Fibroblast of lung (primary cell): Measurements from ENCODE around the gene VAMP2. TPM values are rescaled to one million over a fixed set of nuclear protein-coding genes. Genes with fewer than 3 reads are reported as not detected.

Source experiments
- DNase-seq, 2 donors: peaks; one replicate each; pipeline versions ENCODE4 v3.0.0 to v3.0.0-alpha.2; 2010; ENCODE audit warnings: low read depth in 2 of 2
- H2AFZ ChIP-seq: 2 replicates; pipeline ENCODE4 v1.5.1; 2012; ENCODE audit warnings: low read length, control low read depth, inconsistent platforms
- H3K27ac ChIP-seq: 2 replicates; pipeline ENCODE4 v1.5.1; 2011; ENCODE audit warnings: low read length, control low read depth; ENCODE audit not compliant: insufficient read depth
- H3K27me3 ChIP-seq: 2 replicates; pipeline ENCODE4 v1.5.1; 2011; ENCODE audit warnings: mild to moderate bottlenecking, low read length; ENCODE audit not compliant: control insufficient read depth, insufficient read depth
- H3K36me3 ChIP-seq: 2 replicates; pipeline ENCODE4 v1.5.1; 2011; ENCODE audit warnings: low read length; ENCODE audit not compliant: control insufficient read depth, insufficient read depth
- H3K4me1 ChIP-seq: 2 replicates; pipeline ENCODE4 v1.5.1; 2011; ENCODE audit warnings: low read length; ENCODE audit not compliant: control insufficient read depth, insufficient read depth; ENCODE audit errors: extremely low read depth
- H3K4me2 ChIP-seq: 2 replicates; pipeline ENCODE4 v1.5.1; 2011; ENCODE audit warnings: low read length, control low read depth; ENCODE audit not compliant: insufficient read depth; ENCODE audit errors: extremely low read depth
- H3K4me3 ChIP-seq, 4 experiments: fragments of 200-600 bp in 1 of 4; sonication (generic) in 1 of 4; replicated peaks in 1 of 4; 2 replicates each; pipeline ENCODE4 v1.5.1; 2011 to 2016; ENCODE audit warnings: low read length in 4 of 4, low read depth in 3 of 4, mild to moderate bottlenecking in 3 of 4, control low read depth in 2 of 4, inconsistent platforms in 1 of 4, mixed read lengths in 1 of 4; ENCODE audit not compliant: insufficient read depth in 1 of 4; ENCODE audit errors: control extremely low read depth in 1 of 4
- H3K79me2 ChIP-seq: 2 replicates; pipeline ENCODE4 v1.5.1; 2012; ENCODE audit warnings: mild to moderate bottlenecking, low read length, inconsistent platforms; ENCODE audit not compliant: control insufficient read depth, insufficient read depth
- H3K9ac ChIP-seq: 2 replicates; pipeline ENCODE4 v1.5.1; 2011; ENCODE audit warnings: mild to moderate bottlenecking, low read length, control low read depth; ENCODE audit not compliant: insufficient read depth
- H3K9me3 ChIP-seq: 2 replicates; pipeline ENCODE4 v1.5.1; 2012; ENCODE audit warnings: low read depth, low read length; ENCODE audit not compliant: control insufficient read depth, insufficient read depth
- H4K20me1 ChIP-seq: 2 replicates; pipeline ENCODE4 v1.5.1; 2011; ENCODE audit warnings: low read length; ENCODE audit not compliant: control insufficient read depth, insufficient read depth; ENCODE audit errors: extremely low read depth
- EZH2 ChIP-seq: IDR thresholded peaks from 2 replicates; pipeline ENCODE4 v1.5.1; 2012; ENCODE audit warnings: low read length, control low read depth, mild to moderate bottlenecking; ENCODE audit errors: missing control alignments
- polyA plus RNA-seq, 2 donors: library from polyadenylated mRNA; depleted of rRNA in 1 of 2; stranded (reverse) in 1 of 2; unstranded in 1 of 2; fragments of >200 nt; gene quantifications; 2 replicates each; pipeline ENCODE4 v1.2.1, GENCODE V29; 2011 to 2012; ENCODE audit warnings: missing spikeins in 1 of 2
- total RNA-seq: library from RNA; depleted of rRNA; stranded (reverse); fragments of >200 nt; gene quantifications from 2 replicates; pipeline ENCODE4 v1.2.1, GENCODE V29; 2014
- TF ChIP-seq, protein P1 (sequence below), 2 donors: IDR thresholded peaks in 1 of 2; conservative IDR thresholded peaks in 1 of 2; 1 replicate in 1 of 2; 2 replicates in 1 of 2; pipeline ENCODE4 v1.5.1; 2011 to 2012; ENCODE audit warnings: low read length in 2 of 2, control low read depth in 1 of 2, inconsistent platforms in 1 of 2, low read depth in 1 of 2, mild to moderate bottlenecking in 1 of 2

The VAMP2 gene
- total and polyA plus RNA-seq, 2 donors (not counting 1 experiment from before 2014, with no cell fraction given): 8.1 to 12.2 TPM

DNA sequence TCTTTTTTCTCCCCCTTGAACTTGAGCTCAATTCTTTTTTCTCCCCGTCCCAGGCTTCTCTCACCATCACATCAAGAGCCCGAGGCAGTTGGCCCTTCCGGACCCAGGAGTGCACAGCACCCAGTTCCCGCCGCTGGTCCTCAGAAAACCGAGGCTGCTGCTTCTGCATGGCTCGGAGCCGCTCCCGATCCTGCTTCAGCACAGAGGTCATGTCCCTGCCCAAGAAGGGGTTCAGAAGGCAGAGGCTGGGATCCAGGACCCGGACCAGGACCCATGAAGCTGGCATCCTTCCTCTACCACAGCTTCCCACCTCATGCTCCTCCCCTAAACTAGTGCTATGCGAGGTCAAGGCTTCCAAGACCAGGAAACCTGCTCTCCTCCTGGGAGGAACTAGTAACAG is 21.0 kb downstream of the VAMP2 start:
- H4K20me1 ChIP-seq: no peaks in the 10 kb centered on the region
- DNase-seq: no peak

DNA sequence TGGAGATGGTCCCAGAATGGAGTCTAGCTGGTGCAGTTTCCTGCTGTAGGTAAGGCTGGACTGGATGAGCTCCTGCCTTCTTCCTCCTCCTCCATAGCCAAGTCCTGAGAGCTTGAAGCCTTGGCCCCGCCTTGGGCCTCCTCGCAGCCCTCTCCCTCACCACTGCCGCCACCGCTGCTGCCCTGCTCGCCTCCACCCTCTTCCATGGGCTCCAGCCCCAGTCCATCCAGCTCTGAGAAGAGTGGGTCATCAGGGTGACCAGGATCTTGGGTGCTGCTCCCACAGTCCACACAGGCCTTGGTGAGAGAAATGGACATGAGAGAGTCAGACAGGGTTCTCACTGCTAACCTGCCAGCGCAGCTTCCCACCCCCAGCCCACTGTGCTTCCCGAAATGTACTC is 21.7 kb downstream of the VAMP2 start:
- H3K9ac ChIP-seq: no peak overlapping the region
- peaks cover 8% of the 10 kb centered on the region for H3K4me1 ChIP-seq
- no peak overlapping the region for H3K27ac ChIP-seq
- no peak overlapping the region for H2AFZ ChIP-seq
- no peak for TF ChIP-seq EZH2
- TF ChIP-seq, protein P1, sequence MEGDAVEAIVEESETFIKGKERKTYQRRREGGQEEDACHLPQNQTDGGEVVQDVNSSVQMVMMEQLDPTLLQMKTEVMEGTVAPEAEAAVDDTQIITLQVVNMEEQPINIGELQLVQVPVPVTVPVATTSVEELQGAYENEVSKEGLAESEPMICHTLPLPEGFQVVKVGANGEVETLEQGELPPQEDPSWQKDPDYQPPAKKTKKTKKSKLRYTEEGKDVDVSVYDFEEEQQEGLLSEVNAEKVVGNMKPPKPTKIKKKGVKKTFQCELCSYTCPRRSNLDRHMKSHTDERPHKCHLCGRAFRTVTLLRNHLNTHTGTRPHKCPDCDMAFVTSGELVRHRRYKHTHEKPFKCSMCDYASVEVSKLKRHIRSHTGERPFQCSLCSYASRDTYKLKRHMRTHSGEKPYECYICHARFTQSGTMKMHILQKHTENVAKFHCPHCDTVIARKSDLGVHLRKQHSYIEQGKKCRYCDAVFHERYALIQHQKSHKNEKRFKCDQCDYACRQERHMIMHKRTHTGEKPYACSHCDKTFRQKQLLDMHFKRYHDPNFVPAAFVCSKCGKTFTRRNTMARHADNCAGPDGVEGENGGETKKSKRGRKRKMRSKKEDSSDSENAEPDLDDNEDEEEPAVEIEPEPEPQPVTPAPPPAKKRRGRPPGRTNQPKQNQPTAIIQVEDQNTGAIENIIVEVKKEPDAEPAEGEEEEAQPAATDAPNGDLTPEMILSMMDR (conservative IDR thresholded peaks at IDR 0.05 in 1 of 2, IDR thresholded peaks at IDR 0.05 in 1 of 2; ENCODE audit: low read depth in 1 of 2, low read length in 2 of 2): no peak
- H3K36me3 ChIP-seq: peaks cover 21% of the 10 kb centered on the region
- H3K27me3 ChIP-seq: no peaks in the 10 kb centered on the region
- H3K9me3 ChIP-seq: no peaks in the 10 kb centered on the region
- no peak overlapping the region for H3K4me3 ChIP-seq
- H4K20me1 ChIP-seq: no peaks in the 10 kb centered on the region
- DNase-seq: no peak
- no peak overlapping the region for H3K4me2 ChIP-seq
- H3K79me2 ChIP-seq: no peaks in the 10 kb centered on the region

More for the DNA sequence above, 21.0 kb downstream of the VAMP2 start:
- no peaks in the 10 kb centered on the region for H3K27me3 ChIP-seq
- no peaks in the 10 kb centered on the region for H3K79me2 ChIP-seq
- H3K4me2 ChIP-seq: no peak overlapping the region
- H3K9me3 ChIP-seq: no peaks in the 10 kb centered on the region
- H3K27ac ChIP-seq: no peak overlapping the region
- H3K4me1 ChIP-seq: peaks cover 8% of the 10 kb centered on the region
- H3K36me3 ChIP-seq: peaks cover 25% of the 10 kb centered on the region
- no peak for TF ChIP-seq EZH2
- TF ChIP-seq, protein P1 (conservative IDR thresholded peaks at IDR 0.05 in 1 of 2, IDR thresholded peaks at IDR 0.05 in 1 of 2; ENCODE audit: low read depth in 1 of 2, low read length in 2 of 2): no peak
- H3K9ac ChIP-seq: no peak overlapping the region
- H3K4me3 ChIP-seq: no peak overlapping the region
- H2AFZ ChIP-seq: no peak overlapping the region

DNA sequence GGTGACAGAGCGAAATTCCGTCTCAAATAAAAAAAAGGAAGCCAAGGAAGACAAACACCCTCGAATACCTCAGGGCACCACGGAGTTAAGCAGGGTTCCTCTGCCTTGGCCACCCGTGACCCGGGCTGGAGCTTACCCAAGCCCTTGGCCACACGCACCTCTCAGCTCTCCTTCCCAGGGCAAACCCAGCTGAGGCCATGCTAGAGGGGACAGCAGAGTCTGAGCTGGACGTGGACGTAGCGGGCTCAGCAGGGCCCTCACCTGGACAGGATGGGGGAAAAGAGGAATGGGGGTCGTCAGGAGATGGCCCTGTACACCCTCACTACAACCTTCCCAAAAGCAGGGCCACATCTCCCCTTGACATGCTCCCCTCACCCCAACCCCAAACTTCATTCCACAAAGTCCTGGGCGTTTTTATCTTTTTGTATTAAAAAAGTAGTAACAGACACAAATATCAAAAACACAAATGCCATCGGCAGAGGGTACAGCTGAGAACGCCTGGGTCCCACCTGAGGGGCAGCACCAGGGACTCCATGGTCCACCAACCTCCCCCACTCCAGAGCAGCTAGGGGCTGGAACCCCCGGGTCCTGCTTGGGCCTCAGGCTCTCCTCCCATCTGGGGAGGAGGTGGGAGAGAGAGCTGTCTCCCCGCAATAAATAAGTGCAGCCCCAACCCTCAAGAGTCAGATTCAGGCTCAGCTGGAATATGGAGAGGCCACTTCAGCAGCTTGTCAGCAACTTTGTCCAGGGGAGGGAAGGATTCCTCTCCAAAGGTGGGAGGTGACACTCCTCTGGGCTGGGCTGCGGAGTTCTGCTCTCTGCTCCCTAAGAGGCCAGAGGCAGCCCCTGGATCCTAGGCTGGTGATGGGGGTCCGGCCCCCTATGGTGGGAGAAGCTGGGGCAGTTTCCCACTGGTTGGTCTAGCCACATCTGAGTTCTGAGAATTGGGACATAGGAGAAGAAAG is 22.4 kb downstream of the VAMP2 start:
- Histone ChIP-seq H3K9ac (no peak overlapping the region), H3K36me3 (peaks cover 19% of the 10 kb centered on the region), H3K4me3 (no peak overlapping the region), H3K9me3 (no peaks in the 10 kb centered on the region), H3K79me2 (no peaks in the 10 kb centered on the region), H3K27me3 (no peaks in the 10 kb centered on the region), H2AFZ (no peak overlapping the region), H3K27ac (no peak overlapping the region), H4K20me1 (no peaks in the 10 kb centered on the region), H3K4me2 (no peak overlapping the region), H3K4me1 (peaks cover 8% of the 10 kb centered on the region)
- no peak for DNase-seq
- TF ChIP-seq EZH2: no peak
- TF ChIP-seq, protein P1 (conservative IDR thresholded peaks at IDR 0.05 in 1 of 2, IDR thresholded peaks at IDR 0.05 in 1 of 2; ENCODE audit: low read depth in 1 of 2, low read length in 2 of 2): no peak
